Suprapubic skin (tissue), 4 donors: Measurements from ENCODE around the gene KRTAP10-9. TPM values are rescaled to one million over a fixed set of nuclear protein-coding genes. Genes with fewer than 3 reads are reported as not detected.
"Not testable (repeated sequence)": the region's sequence is repeated elsewhere in the genome, so short reads cannot be mapped to it uniquely, and the experiment has no call there.

Source experiments
- DNase-seq, 2 donors: peaks; one replicate each; pipeline ENCODE4 v3.0.0-alpha.2; 2019; ENCODE audit warnings: low spot score in 2 of 2
- H3K27ac ChIP-seq: fragments of 200-600 bp; sonication (generic); one replicate; pipeline ENCODE4 v1.5.1; 2019
- H3K27me3 ChIP-seq: fragments of 200-600 bp; sonication (generic); one replicate; pipeline ENCODE4 v1.5.1; 2019
- H3K36me3 ChIP-seq: fragments of 200-600 bp; sonication (generic); one replicate; pipeline ENCODE4 v1.5.1; 2019
- H3K4me1 ChIP-seq: fragments of 200-600 bp; sonication (generic); one replicate; pipeline ENCODE4 v1.5.1; 2019
- H3K4me3 ChIP-seq: fragments of 200-600 bp; sonication (generic); one replicate; pipeline ENCODE4 v1.5.1; 2019; ENCODE audit warnings: mild to moderate bottlenecking
- H3K9me3 ChIP-seq: fragments of 200-600 bp; sonication (generic); one replicate; pipeline ENCODE4 v1.5.1; 2019
- CTCF ChIP-seq, 2 donors: fragments of 200-600 bp in 1 of 2; fragments of 450-650 bp in 1 of 2; sonication (generic) in 1 of 2; IDR thresholded peaks; one replicate each; pipeline ENCODE4 v1.5.1; 2016 to 2019; ENCODE audit warnings: antibody characterized with exemption in 2 of 2, mild to moderate bottlenecking in 1 of 2, moderate library complexity in 1 of 2
- EP300 ChIP-seq: sonication (generic); formaldehyde crosslinking; IDR thresholded peaks from one replicate; pipeline ENCODE4 v1.6.1; 2017; ENCODE audit warnings: antibody characterized with exemption
- POLR2A ChIP-seq, 2 donors: fragments of 450-650 bp; IDR thresholded peaks; one replicate each; pipeline ENCODE4 v1.6.1; 2017; ENCODE audit warnings: antibody characterized with exemption in 2 of 2, mild to moderate bottlenecking in 2 of 2, moderate library complexity in 2 of 2
- POLR2AphosphoS5 ChIP-seq, 3 donors: sonication (generic); formaldehyde crosslinking; IDR thresholded peaks; one replicate each; pipeline ENCODE4 v1.6.1; 2017; ENCODE audit warnings: antibody characterized with exemption in 3 of 3
- WGBS: methylation state at CpG from one replicate; pipeline ENCODE4 v1.1.5; 2018; 5-methylcytosine and 5-hydroxymethylcytosine counted together
- total RNA-seq, 4 donors: library from RNA; depleted of rRNA; stranded (reverse); fragments of >200 nt; gene quantifications; one replicate each; pipeline ENCODE4 v1.1.0, GENCODE V29; 2016

KRTAP10-9 gene
- total RNA-seq, 4 donors from 2014 or later = 1.6 to 9.9 TPM; not detected in 2

- TF ChIP-seq POLR2AphosphoS5 (IDR thresholded peaks at IDR 0.05) = no peak
- TF ChIP-seq CTCF (IDR thresholded peaks at IDR 0.05) = no peak
- no peak for TF ChIP-seq POLR2A (IDR thresholded peaks at IDR 0.05)
- TF ChIP-seq EP300 = no peak
- H3K4me3 ChIP-seq = no peak overlapping the region
- H3K9me3 ChIP-seq = peaks cover 14% of the 10 kb centered on the region
- H3K27ac ChIP-seq = no peak overlapping the region
- H3K36me3 ChIP-seq = no peaks in the 10 kb centered on the region
- H3K27me3 ChIP-seq = peaks cover 19% of the 10 kb centered on the region
- no peak for DNase-seq
- WGBS = 69% methylated on average over 3 of the region's 3 CpGs
- H3K4me1 ChIP-seq = no peaks in the 10 kb centered on the region
Measured at GRCh38 chr21:44618909-44619308, 8.0 kb upstream of the KRTAP10-9 start.

- 88% methylated on average over 6 of the region's 6 CpGs for WGBS
Measured at GRCh38 chr21:44619886-44620285, 7.0 kb upstream of the KRTAP10-9 start.

DNA sequence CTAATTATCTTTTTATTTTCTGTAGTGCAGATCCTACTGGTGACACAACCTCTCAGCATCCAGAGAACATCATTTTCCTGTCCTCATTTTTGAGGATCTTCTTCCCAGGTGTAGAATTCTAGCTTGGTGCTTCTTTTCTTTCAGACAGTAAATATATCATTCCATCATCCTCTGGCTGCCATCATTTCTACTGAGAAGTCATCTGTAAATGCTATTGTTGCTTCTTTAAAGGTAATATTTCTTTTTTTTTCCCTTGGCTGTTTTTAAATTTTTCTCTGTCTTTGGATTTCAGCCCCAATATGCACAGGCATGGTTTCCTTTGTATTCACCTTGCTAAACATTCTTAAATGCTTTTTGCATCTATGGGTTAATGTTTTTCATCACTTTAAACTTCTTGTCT is 3.3 kb upstream of the KRTAP10-9 start:
- H3K36me3 ChIP-seq = no peaks in the 10 kb centered on the region
- H3K4me1 ChIP-seq = no peaks in the 10 kb centered on the region
- H3K4me3 ChIP-seq = no peak overlapping the region
- no peak overlapping the region for H3K27ac ChIP-seq
- H3K27me3 ChIP-seq = peaks cover 15% of the 10 kb centered on the region
- H3K9me3 ChIP-seq = peaks cover 15% of the 10 kb centered on the region
- DNase-seq = no peak
- TF ChIP-seq CTCF (IDR thresholded peaks at IDR 0.05) = no peak
- no peak for TF ChIP-seq POLR2A (IDR thresholded peaks at IDR 0.05)
- TF ChIP-seq EP300 = no peak
- TF ChIP-seq POLR2AphosphoS5 (IDR thresholded peaks at IDR 0.05) = no peak

More at GRCh38 chr21:44619886-44620285, 7.0 kb upstream of the KRTAP10-9 start:
- H3K9me3 ChIP-seq = peaks cover 15% of the 10 kb centered on the region
- H3K27ac ChIP-seq = no peak overlapping the region
- H3K4me3 ChIP-seq = no peak overlapping the region
- H3K36me3 ChIP-seq = no peaks in the 10 kb centered on the region
- TF ChIP-seq EP300 = no peak
- no peak for TF ChIP-seq CTCF (IDR thresholded peaks at IDR 0.05)
- TF ChIP-seq POLR2A (IDR thresholded peaks at IDR 0.05) = no peak
- TF ChIP-seq POLR2AphosphoS5 (IDR thresholded peaks at IDR 0.05) = no peak
- no peaks in the 10 kb centered on the region for H3K4me1 ChIP-seq
- DNase-seq = no peak
- peaks cover 15% of the 10 kb centered on the region for H3K27me3 ChIP-seq

DNA sequence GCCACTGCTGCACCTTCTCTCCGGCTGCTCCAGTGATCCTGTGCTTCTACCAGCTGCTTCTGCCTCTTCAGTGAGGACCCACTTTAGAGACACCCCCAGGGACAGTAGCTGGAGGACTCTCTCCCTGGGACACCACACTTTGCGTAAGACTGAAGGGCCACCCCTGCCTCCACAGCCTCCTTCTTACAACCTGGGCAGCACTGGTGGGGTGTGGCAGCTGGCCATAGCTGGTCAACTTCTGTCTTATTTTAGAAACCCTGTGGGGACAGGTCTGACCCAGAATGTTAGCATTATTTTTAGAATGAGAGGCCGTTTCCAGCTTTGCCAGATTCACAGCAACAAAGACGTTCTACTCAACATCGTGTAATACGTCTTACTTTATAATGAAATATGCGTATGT is 1.1 kb upstream of the KRTAP10-9 start:
- Histone ChIP-seq H3K36me3 (no peaks in the 10 kb centered on the region), H3K27ac (no peak overlapping the region), H3K27me3 (peaks cover 21% of the 10 kb centered on the region), H3K4me1 (no peaks in the 10 kb centered on the region), H3K4me3 (no peak overlapping the region), H3K9me3 (peaks cover 8% of the 10 kb centered on the region)
- DNase-seq = no peak
- TF ChIP-seq POLR2A (IDR thresholded peaks at IDR 0.05) = no peak
- TF ChIP-seq POLR2AphosphoS5 (IDR thresholded peaks at IDR 0.05) = no peak
- no peak for TF ChIP-seq CTCF (IDR thresholded peaks at IDR 0.05)
- no peak for TF ChIP-seq EP300
- WGBS = 95% methylated on average over 7 of the region's 7 CpGs

DNA sequence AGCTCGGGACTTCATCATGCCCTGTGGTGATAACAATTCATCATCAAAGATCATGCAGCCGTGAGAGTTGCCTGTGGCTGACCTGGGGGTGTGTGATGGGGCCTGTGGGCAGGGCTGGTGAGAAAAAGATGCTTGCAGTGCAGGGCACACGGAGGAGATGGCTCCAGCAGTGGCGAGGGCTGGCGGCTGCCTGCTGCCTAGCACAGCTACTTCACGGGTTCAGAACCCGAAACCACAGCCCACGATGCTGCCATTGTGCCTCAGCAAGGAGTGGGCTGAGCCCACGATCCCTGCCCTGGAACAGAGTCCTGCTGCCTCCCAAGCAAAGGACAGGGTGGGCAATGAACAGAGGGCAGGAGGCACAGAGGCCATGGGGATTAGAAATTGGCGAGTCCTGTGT is 631 bp upstream of the KRTAP10-9 start:
- peaks cover 11% of the 10 kb centered on the region for H3K9me3 ChIP-seq
- H3K4me3 ChIP-seq = no peak overlapping the region
- 79% methylated on average over 10 of the region's 10 CpGs for WGBS
- H3K27me3 ChIP-seq = peaks cover 21% of the 10 kb centered on the region
- H3K27ac ChIP-seq = no peak overlapping the region
- H3K4me1 ChIP-seq = no peaks in the 10 kb centered on the region
- no peaks in the 10 kb centered on the region for H3K36me3 ChIP-seq
- no peak for DNase-seq
- TF ChIP-seq EP300 = no peak
- TF ChIP-seq POLR2A (IDR thresholded peaks at IDR 0.05) = no peak
- no peak for TF ChIP-seq CTCF (IDR thresholded peaks at IDR 0.05)
- TF ChIP-seq POLR2AphosphoS5 (IDR thresholded peaks at IDR 0.05) = no peak

- peaks cover 21% of the 10 kb centered on the region for H3K27me3 ChIP-seq
- H3K9me3 ChIP-seq = peaks cover 17% of the 10 kb centered on the region
- not testable (repeated sequence) for H3K27ac ChIP-seq, H3K4me3 ChIP-seq, H3K36me3 ChIP-seq, H3K4me1 ChIP-seq, DNase-seq
- WGBS = 83% methylated on average over 17 of the region's 20 CpGs
Measured at GRCh38 chr21:44627181-44627822, 409 bp downstream of the KRTAP10-9 start.

DNA sequence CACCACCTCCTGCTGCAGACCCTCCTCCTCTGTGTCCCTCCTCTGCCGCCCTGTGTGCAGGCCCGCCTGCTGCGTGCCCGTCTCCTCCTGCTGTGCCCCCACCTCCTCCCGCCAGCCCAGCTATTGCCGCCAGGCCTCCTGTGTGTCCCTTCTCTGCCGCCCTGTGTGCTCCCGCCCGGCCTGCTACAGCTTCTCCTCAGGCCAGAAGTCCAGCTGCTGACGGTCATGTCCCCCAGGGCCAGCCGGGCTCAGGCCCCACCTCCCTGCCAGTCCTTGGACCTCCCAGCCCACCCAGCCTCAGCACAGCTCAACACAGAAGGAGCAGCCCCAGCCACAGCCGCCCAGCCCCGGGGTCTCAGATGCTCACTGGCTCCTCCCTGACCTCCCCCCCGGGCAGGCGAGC is 939 bp downstream of the KRTAP10-9 start:
- Histone ChIP-seq H3K27me3 (peaks cover 21% of the 10 kb centered on the region), H3K9me3 (peaks cover 17% of the 10 kb centered on the region)
- H3K4me3 ChIP-seq, DNase-seq, H3K27ac ChIP-seq, H3K4me1 ChIP-seq, H3K36me3 ChIP-seq: not testable (repeated sequence)
- 71% methylated on average over 11 of the region's 15 CpGs for WGBS
